CD4-positive, alpha-beta T cell treated with Interferon alpha-2 for 1 hour (primary cell): ENCODE measurements around the gene PUSL1.

Source experiments
- DNase-seq, 2 donors: peaks; one replicate each; pipeline ENCODE4 v3.0.0-alpha.2; 2020 to 2022

PUSL1 gene

DNA sequence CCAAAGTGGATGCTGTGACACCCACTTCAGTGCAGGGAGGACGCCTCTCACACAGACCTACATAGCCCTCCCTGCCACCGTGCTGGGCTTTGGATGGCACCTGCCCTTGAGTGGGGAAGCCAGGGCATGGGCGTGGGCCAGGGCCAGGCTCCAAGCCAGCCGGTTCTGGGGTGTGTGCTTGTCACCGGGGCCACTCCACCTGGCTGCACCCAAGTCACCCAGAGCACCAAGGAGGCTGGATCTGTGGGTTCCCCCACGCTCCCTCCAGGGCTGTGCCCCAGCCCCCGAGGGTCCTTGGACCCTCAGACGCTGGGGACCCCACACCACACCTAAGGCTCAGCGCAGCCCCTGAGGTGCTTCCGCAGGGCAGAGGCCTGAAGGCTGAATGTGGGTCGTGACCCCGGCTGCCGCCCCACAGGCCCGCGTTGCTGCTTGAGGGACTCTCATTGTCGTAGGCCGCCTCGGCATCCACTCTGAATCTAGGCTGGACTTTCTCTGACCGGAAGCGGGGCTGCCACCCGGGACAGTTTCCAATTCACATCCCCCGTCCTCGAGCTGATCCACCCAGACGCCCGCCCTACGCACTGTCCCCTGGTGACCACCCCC is 48.5 kb downstream of the PUSL1 start:
- no peak for DNase-seq

- no peak for DNase-seq
Observed at GRCh38 chr1:1357871-1358432, 49.6 kb downstream of the PUSL1 start.

DNA sequence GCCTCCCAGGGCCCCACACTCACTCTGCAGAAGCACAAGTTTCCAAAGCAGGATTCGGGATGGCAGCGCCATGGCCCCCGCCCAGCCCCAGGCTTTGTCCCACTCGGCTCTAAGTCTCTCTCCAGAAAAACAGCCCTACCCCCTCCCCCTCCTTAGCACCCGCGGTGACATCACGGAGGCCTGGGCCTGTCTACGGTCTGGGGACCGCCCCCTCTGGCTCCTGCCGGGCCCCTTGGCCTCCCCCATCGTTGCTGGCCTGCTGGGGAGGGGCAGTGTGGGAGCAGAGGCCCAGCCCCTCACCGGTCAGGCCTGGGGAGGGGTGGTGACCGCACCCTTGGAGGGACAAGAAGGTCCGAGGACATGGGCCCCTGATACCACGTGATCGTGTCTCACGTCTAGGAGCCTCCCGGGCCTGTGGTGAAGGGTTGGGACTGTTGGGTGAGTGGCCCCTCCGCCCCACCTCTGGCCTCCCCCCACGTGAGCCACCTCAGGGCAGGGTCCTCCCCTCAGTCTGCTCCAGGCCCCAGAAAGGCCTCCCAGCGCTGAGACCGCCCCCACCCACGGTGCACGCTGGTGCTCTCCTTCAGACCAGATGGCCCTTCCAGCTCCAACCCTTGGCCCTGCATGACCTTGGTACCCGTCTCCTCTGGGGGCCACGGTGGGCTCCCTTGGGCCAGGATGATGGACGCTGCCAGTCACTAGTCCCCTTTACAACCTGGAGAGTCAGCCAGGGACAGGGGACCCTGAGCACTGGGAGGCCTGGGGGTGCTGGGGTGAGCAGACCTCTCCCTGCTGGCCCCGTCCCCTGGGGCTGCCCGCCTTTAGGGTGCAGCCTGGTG is 50.3 kb downstream of the PUSL1 start, which contains the start of gene MXRA8:
Gene MXRA8 (minus strand): TSS at position 123 of the 839 bp plus-strand sequence. CDS start 51 bp downstream, at position 72.
- no peak for DNase-seq

- DNase-seq, result no peak
Observed at GRCh38 chr1:1359308-1359663, 50.9 kb downstream of the PUSL1 start.

DNA sequence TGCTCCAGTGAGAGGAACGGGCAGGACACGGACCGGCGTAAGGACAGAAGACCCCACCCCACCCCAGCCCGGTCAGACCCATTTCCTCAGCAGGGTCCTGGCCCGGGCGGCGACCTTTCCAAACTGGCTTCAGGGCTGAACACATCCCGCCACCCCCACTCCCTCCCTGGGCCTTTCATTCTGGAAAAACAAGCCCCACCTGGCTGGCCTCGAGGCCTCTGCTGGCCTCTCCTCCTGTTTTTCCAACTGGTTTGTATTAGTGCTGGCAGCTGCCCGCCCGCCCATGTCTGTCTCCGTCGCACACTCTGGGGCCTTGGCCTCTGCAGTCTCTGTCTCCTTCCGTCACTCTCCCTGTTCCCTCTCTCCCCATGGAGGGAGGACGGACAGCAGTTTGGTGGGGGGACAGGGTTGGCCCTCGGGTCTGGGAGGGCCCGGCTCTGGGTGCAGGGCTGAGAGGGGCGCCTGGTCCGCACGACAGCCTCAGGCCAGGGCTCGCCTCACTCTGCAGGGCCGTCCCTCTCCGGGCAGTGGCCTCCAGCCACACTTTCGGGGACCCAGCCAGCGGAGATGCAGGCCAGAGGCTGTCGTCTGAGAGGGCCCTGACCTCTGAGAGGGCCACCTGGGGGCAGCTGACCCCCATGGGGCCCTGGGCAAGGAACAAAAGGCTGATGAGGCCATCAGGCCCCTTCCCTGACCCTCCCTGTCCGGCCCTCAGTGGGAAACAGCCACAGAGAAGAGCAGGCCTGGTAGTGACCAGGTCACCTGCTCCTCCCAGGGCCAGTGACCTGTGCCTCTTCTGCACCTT is 51.5 kb downstream of the PUSL1 start:
- DNase-seq, result no peak

DNA sequence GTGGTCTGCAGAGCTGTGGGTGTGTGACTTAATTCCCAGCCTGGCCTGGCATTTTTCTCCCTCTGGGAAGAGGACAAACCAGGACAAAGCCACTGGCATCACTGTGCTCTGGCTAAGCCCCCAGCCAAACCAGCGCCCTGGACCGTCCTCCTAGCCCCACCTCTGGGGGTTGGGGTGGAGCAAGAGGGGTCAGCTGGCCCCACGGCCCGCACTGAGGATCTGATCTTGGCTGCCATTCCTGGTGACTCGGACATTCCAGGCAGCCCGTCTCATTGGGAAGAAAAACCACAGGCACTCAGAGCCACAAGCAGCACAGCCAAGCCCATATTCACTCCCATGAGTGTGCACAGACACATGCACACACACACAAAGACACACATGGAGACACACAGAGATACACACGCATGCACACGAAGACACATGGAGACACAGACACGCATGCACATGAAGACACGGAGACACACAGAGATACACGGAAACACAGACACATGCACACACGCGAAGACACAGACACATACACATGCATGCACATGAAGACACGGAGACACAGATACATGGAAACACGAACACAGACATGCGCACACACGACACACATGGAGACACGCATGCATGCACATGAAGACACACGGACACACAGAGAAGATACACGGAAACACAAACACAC is 52.2 kb downstream of the PUSL1 start:
- no peak for DNase-seq
